ENCODE data around the gene ST14.

Gene ST14

DNA sequence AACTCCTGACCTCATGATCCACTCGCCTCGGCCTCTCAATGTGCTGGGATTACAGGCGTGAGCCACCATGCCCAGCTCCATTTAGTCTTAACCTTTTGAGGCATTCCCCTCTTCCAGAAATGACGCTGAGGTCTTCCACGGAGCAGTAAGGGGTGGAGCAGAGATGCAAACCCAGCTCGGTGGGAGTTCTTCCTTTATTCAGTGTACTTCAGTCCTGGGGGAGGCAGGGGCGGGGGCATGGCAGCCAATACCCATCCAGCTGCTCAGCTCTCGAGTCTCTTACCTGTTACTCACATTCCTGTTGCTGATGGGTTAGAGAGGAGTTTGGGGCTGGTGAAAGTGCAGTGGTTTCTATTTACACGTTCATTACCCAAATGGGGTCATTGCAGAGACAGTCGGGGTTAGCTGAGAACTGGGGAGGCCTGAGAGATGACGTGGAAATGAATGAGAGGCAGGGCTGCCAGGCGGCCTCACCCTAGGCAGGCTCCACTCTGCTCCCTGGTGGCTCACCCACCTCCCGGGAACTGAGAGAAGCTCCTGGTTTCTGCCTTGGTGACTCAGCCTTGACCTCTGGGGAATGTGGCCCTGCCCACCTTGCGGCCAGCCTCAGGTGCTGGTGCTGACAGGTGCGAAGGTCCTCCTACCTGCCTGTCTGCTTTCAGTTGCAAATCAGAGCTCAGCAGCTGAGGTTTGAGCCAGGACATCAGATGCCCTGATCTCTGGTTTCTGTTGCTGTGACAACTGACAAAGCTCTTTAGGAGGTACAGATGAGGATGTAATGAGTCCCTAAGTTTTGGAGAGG, 13.4 kb upstream of the ST14 start:
- peaks cover 4% of the 10 kb centered on the region for H3K36me3 Mint-ChIP-seq (ENCODE audit: low read depth)
- H3K27ac Mint-ChIP-seq, result no peak overlapping the region
- DNase-seq, result no peak
- H3K4me3 Mint-ChIP-seq, result no peak overlapping the region
- ATAC-seq, result no peak
- H3K27me3 Mint-ChIP-seq, result no peaks in the 10 kb centered on the region
- H3K4me1 Mint-ChIP-seq, result peaks cover 13% of the 10 kb centered on the region
- no peaks in the 10 kb centered on the region for H3K9me3 Mint-ChIP-seq

DNA sequence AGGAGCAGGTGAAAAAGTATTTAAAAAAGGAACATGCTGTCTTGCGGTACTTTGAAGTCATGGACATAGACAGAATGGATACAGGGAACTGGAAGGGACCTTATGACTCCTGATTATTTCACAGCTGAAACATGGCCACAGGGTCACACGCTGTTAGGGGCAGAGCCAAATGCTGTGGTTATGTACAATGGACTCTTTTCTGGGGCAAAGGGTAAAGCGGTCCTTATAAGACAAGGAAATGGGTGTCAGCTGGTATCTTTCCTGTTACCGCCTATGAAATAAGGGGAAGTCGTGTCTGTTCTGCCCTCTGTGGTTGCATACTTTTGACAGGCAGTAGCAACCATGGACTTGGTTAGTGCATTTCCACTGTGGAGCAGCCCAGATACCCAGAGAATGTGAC, 12.8 kb upstream of the ST14 start:
- H3K27me3 Mint-ChIP-seq, result no peaks in the 10 kb centered on the region
- ATAC-seq, result no peak
- H3K36me3 Mint-ChIP-seq (ENCODE audit: low read depth), result peaks cover 4% of the 10 kb centered on the region
- H3K4me1 Mint-ChIP-seq, result peaks cover 13% of the 10 kb centered on the region
- H3K9me3 Mint-ChIP-seq, result no peaks in the 10 kb centered on the region
- no peak overlapping the region for H3K27ac Mint-ChIP-seq
- no peak overlapping the region for H3K4me3 Mint-ChIP-seq
- no peak for DNase-seq

DNA sequence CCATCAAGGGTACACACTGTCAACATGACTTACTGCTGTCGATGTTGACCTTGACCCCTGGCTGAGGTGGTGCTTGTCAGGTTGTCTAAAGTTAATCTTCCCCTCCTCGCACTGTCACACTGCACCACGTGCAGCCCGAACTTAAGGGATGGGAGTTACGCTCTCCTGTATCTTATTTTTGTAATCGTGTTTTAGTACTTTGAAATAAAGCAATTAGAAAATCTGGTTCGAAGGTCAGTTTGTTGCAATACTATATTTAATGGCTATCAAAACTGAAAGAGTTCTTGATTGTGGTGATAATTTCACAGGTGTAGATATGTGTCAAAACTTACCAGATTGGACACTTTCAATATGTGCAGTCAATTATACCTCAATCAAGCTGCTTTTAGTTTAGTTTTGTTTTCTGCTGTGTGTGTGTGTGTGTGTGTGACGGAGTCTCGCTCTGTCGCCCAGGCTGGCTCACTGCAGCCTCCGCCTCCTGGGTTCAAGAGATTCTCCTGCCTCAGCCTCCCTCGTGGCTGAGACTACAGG, 10.7 kb upstream of the ST14 start:
- DNase-seq (no peak), ATAC-seq (no peak)
- H3K27ac Mint-ChIP-seq, result no peak overlapping the region
- peaks cover 4% of the 10 kb centered on the region for H3K36me3 Mint-ChIP-seq (ENCODE audit: low read depth)
- H3K4me1 Mint-ChIP-seq, result peaks cover 13% of the 10 kb centered on the region
- no peaks in the 10 kb centered on the region for H3K9me3 Mint-ChIP-seq
- H3K27me3 Mint-ChIP-seq, result peaks cover 2% of the 10 kb centered on the region
- H3K4me3 Mint-ChIP-seq, result no peak overlapping the region

DNA sequence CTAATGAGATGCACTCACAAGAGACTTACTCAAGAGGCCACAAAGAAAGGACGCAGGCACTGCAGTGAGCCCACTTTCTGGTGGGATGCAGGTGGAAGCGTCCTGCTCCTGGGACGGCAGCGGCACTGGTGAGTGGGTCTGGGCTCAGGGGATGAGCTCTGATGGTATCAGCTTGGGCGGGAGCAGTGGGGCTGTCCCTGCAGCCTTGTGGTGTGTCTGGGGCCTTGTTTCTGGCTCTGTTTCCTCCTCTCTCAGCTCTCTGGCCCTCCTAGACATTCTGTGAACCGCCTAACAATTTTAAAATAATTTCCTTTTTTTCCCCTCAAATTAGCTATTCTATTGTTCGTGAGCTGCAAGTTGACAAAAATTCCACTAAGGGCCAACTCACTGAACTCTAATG, 8.8 kb upstream of the ST14 start:
- no peak for DNase-seq
- Mint-ChIP-seq H3K4me1 (peaks cover 13% of the 10 kb centered on the region), H3K4me3 (no peak overlapping the region), H3K36me3 (ENCODE audit: low read depth) (no peaks in the 10 kb centered on the region), H3K27ac (no peak overlapping the region), H3K9me3 (no peaks in the 10 kb centered on the region), H3K27me3 (peaks cover 2% of the 10 kb centered on the region)
- ATAC-seq, result no peak

DNA sequence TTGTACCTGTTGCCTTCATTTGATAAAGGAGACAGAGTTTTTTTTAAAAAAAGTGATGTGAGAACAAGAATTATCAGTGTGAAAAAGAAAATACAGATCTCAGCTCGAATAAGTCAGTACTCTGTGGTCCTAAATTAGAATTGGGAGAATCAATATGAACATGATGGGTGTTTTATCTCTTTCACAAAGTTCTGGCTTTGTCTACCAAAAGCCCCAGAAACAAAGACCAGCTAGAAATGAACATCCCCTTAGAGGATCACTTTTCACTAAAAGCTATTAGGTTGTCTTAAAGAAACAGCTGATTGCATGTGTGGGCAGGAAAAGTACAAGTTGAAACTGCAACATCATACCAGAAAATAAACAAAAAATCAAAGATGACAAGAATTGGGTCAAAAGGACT, 8.4 kb upstream of the ST14 start:
- Mint-ChIP-seq H3K27ac (no peak overlapping the region), H3K4me3 (no peak overlapping the region), H3K36me3 (ENCODE audit: low read depth) (no peaks in the 10 kb centered on the region), H3K27me3 (peaks cover 2% of the 10 kb centered on the region), H3K9me3 (no peaks in the 10 kb centered on the region), H3K4me1 (peaks cover 12% of the 10 kb centered on the region)
- no peak for ATAC-seq
- DNase-seq, result no peak

DNA sequence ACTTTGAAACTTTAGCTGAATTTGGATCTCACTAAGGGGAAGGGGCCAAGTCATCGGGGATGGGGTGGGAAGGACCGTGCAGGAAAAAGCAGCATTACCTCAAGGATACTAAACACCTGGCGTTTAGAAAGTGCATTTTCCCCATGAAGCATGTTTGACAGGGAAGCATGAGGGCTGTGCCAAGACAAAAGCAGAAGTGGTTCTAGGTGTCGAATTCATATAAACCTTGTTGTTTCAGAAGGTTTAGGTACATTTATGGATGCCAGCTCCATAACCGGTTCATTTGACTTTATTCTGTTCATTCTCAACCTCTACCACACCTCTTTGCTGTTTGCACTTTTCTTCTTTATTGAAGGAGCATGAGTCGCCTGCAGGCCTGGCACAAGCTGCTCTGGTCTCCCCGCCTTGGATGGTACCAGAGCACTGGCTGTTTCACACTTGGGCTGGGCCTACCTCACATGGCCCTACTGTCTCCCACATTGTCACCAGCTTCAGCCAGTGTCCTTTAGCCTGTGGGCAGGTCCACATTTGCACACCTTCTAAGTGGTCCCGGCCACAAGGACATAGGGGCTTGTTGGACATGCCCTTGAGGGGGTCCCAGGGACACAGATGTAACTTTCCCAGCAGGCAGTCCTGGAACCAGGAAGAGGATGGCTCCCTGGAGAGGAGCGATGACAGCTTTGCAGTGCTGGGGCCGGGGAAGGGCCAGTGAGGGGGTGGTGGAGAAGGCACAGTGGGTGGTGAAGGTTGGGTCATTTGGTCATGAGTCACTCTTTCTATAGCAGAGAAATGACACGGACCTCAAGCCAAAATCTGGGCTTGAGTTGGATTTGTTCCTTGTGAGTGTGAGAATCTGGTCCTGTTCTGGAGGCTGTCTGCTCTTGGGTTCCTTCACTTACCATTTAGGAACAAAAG, 3.2 kb upstream of the ST14 start:
- peaks cover 5% of the 10 kb centered on the region for H3K4me1 Mint-ChIP-seq
- H3K4me3 Mint-ChIP-seq, result no peak overlapping the region
- ATAC-seq, result peak; percentile 18
- H3K27ac Mint-ChIP-seq, result no peak overlapping the region
- peaks cover 26% of the 10 kb centered on the region for H3K27me3 Mint-ChIP-seq
- no peak for DNase-seq
- no peaks in the 10 kb centered on the region for H3K36me3 Mint-ChIP-seq (ENCODE audit: low read depth)
- H3K9me3 Mint-ChIP-seq, result no peaks in the 10 kb centered on the region

DNA sequence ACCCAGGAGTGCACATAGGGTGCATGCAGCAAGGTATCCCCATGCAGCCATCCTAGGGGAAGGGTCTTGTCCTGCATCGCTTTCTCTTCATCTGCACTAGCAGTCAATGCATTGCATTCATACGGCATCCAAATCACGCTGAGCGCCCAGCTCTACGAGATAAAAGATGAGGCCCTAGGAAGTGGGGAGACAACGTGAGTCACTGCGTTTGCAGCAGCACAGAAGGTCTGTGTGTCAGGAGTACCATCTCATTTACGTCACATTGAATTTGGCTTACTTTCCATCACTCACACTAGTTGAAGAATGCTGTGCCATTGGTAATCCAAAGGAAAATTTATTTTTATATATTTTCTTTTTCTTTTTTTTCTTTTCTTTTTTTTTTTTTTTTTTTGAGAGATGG, 2.5 kb upstream of the ST14 start:
- peaks cover 30% of the 10 kb centered on the region for H3K27me3 Mint-ChIP-seq
- DNase-seq (no peak), ATAC-seq (no peak)
- no peak overlapping the region for H3K4me3 Mint-ChIP-seq
- H3K9me3 Mint-ChIP-seq, result no peaks in the 10 kb centered on the region
- H3K36me3 Mint-ChIP-seq (ENCODE audit: low read depth), result no peaks in the 10 kb centered on the region
- H3K4me1 Mint-ChIP-seq, result peaks cover 8% of the 10 kb centered on the region
- H3K27ac Mint-ChIP-seq, result no peak overlapping the region

DNA sequence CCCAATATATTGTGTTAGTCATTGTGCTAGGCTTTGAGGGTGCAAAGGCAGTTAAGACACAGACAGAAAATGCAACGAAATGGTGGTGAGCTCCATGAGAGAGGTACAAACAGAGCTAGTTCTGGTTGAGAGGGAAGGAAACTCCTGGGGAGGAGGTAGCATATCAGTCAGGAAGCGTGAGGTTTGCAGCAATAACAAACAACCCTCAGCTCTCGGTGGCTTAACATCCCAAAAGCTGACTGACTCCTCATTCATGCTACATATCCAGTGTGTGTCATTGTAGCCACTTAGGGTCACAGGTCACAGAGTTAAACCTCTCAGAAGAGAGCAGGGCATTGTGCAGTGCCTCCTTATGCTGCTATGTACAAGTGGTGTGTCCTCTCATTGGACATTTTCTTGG, 1.7 kb upstream of the ST14 start:
- H3K4me3 Mint-ChIP-seq, result no peak overlapping the region
- H3K4me1 Mint-ChIP-seq, result peaks cover 12% of the 10 kb centered on the region
- no peaks in the 10 kb centered on the region for H3K36me3 Mint-ChIP-seq (ENCODE audit: low read depth)
- DNase-seq (no peak), ATAC-seq (no peak)
- H3K27ac Mint-ChIP-seq, result no peak overlapping the region
- peaks cover 36% of the 10 kb centered on the region for H3K27me3 Mint-ChIP-seq
- no peaks in the 10 kb centered on the region for H3K9me3 Mint-ChIP-seq

DNA sequence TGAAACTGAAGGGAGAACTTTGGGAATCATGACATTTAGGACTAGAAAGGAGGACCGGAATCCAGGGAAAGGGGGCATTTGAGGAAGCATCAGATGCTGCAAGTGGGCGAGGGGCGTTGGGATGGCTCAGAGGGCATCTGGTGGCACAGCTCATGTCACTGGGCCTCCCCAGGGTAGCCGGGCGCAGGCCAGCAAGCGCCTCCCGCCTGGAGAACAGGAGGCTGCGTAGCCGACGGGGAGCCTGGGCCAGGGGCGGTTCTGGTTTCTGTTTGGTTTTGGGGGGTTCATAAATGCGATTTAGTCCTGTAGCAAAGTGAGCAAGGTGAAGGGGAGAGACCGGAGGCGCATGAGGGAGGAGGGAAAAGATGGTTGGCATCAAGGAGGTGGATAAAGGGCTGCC, 443 bp upstream of the ST14 start:
- no peak overlapping the region for H3K27ac Mint-ChIP-seq
- DNase-seq (no peak), ATAC-seq (no peak)
- peak overlapping the region; percentile 4 for H3K4me3 Mint-ChIP-seq
- H3K36me3 Mint-ChIP-seq (ENCODE audit: low read depth), result no peaks in the 10 kb centered on the region
- H3K4me1 Mint-ChIP-seq, result peaks cover 16% of the 10 kb centered on the region
- peaks cover 46% of the 10 kb centered on the region for H3K27me3 Mint-ChIP-seq
- no peaks in the 10 kb centered on the region for H3K9me3 Mint-ChIP-seq

DNA sequence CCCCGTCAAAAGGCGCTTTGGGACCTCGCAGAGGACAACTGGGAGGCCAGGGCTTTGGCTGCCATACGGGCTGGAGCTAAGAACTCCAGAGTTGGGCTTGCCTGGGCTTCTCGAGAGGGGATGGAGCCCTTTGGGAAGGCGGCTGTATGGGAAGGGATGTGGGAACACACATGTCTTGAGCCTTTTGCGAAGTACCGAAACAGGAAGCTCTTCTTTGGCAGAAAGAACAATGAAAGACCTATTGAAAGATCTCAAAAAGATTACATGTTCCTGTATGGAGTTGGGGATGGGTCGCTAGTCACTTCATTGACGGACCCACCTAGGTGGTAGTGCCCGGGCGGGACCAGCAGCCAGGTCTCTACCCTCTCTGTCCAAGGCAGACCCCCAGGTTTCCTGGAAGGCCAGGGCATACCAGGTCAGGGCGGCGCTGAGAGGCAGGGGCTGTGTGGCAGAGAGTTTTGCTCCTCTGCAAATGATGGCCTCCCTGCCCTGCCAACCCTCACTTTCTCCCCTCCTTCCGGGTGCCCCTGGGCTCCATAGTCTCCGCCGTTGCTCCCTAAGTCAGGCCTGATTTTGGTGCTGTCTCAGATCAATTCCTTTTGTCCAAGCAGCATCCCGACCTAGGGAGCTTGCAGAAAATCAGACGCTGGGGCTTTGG, 1.0 kb downstream of the ST14 start:
- H3K9me3 Mint-ChIP-seq, result no peaks in the 10 kb centered on the region
- no peak overlapping the region for H3K27ac Mint-ChIP-seq
- peaks cover 50% of the 10 kb centered on the region for H3K27me3 Mint-ChIP-seq
- no peak for DNase-seq
- no peak for ATAC-seq
- H3K36me3 Mint-ChIP-seq (ENCODE audit: low read depth), result no peaks in the 10 kb centered on the region
- H3K4me1 Mint-ChIP-seq, result peaks cover 16% of the 10 kb centered on the region
- peak overlapping the region; percentile 49 for H3K4me3 Mint-ChIP-seq

DNA sequence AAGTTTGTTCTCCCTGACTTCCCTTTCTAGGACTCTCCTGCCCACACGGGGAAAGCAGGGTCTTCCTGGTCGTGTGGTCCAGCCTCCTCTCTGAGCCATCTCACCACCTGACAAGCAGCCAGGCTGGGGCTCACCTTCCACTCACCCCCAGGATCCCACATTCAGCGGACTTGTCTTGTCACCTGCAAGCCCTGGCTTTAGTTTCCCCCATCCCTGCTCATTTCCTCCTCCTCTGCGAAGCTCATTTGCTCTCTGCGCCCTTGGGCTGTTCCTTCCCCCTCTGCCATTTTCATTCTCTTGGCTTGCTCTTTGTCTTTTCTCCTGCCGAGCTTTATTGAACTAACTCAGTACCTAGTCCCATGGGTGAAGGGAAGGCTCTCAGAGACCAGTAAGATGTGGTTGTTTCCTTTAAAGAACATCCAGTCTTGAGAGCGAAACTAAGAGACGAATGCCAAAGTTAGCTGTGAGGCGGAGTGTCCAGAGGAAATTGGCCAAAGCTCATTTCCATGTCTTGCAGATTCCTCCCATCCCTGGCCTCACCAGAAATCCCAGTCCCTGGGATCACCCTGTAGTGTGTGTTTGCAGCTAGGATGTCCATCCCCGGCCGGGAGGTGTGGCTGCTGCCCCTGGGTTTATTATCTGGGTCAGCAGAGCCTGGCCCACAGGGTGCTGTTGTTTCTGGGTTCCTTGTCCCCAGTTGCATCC, 2.0 kb downstream of the ST14 start:
- DNase-seq, result no peak
- no peak overlapping the region for H3K4me3 Mint-ChIP-seq
- H3K36me3 Mint-ChIP-seq (ENCODE audit: low read depth), result no peaks in the 10 kb centered on the region
- no peak overlapping the region for H3K27ac Mint-ChIP-seq
- H3K4me1 Mint-ChIP-seq, result peaks cover 19% of the 10 kb centered on the region
- H3K9me3 Mint-ChIP-seq, result no peaks in the 10 kb centered on the region
- ATAC-seq, result no peak
- H3K27me3 Mint-ChIP-seq, result peaks cover 54% of the 10 kb centered on the region

DNA sequence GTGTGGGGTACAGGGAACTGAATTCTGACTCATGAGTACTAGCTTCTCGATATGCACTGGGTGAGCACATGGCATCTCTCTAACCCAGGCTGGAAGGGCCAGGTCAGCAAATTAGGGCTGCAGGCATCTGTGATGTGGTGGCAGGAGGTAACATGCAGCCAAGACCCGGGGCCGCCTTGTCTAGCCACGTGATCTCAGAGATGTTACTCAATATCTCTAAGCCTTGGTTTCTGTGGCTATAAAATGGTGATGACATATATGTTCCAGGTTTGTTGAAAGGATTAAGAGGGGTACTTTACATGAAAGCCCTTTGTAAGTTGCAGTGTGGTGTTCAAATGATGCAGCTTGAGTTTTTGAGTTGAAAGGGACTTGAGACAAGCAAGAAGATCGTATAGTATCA, 3.2 kb downstream of the ST14 start:
- Mint-ChIP-seq H3K4me1 (peaks cover 19% of the 10 kb centered on the region), H3K27ac (no peak overlapping the region), H3K36me3 (ENCODE audit: low read depth) (no peaks in the 10 kb centered on the region), H3K9me3 (no peaks in the 10 kb centered on the region), H3K4me3 (no peak overlapping the region), H3K27me3 (peaks cover 57% of the 10 kb centered on the region)
- peak; percentile 66 for ATAC-seq
- no peak for DNase-seq

DNA sequence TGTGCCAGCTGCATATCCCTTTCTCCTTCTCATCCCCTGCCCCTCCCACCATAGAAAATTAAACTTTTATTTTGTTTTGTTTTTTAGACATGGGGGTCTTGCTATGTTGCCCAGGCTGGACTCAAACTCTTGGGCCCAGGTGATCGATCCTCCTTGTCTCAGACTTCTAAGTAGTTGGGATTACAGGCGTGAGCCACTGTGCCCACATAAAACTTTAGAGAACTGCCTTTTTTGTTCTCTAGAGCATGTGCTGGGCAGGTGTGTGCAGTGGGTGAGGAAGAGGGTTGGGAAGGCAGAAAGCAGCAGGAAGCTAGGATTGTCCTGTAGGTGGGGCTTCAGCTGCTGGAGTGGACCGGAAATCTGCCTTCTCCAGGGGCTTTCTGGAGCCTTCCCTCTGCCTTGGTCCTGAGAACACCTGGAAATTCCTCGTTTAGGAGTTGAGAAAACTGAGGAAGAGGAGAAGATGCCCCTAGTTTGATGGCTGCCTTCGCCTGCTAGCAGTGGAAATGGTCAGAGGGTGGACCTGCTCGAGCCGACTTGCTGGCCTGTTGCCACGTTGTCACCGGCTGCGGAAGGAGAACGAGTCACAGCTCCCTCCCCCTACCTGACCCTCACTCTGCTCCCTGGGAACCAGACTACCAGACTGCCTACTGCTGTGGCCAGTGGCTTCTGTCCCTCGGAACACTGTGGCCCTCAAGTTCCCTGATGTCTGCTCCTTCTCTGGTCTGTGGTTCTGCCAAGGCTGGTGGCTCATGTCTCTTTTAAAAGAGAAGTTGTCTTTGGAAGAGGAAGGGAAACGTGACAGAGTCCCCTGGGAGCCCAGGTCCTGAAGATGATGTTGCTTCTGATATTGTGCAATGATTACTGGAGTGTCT, 4.0 kb downstream of the ST14 start:
- Mint-ChIP-seq H3K9me3 (no peaks in the 10 kb centered on the region), H3K36me3 (ENCODE audit: low read depth) (no peaks in the 10 kb centered on the region), H3K4me3 (no peak overlapping the region), H3K27me3 (peaks cover 54% of the 10 kb centered on the region), H3K27ac (no peak overlapping the region), H3K4me1 (peaks cover 22% of the 10 kb centered on the region)
- DNase-seq (no peak), ATAC-seq (no peak)
